Measurements from ENCODE around the gene IFT88.

IFT88 gene

GRCh38 chr13:20720499-20720898, 153.5 kb downstream of the IFT88 start:
- in situ Hi-C loops (cut with HindIII; ENCODE audit: low pct_ligation_motif_present, low pct_unique_long_range_greater_than_20kb, low sequenced_read_pairs): no loop called here
- no peak for DNase-seq

DNA sequence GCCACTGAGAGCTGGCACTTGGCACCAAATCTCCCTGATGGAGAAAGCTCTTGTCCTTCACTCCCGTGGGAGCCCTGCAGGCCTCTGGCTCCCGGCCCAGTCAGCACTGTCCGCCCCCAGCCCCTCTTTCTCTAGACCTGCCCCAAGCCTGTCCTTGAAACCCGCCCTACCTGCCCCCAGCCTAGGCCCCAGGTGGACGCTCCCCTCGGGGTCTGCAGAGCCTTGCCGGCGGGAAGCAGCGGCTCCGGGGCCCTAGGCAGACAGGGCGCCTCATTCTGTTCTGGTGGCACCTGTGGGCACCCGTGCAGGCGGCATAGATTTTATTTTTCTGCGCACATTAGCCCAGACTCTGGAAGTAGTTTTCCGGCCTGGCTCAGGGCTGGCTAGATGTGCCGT, 154.1 kb downstream of the IFT88 start:
- in situ Hi-C loops (cut with HindIII; ENCODE audit: low pct_ligation_motif_present, low pct_unique_long_range_greater_than_20kb, low sequenced_read_pairs): no loop called here
- no peak for DNase-seq

- DNase-seq: peak; percentile 59
- in situ Hi-C loops (cut with HindIII; ENCODE audit: low pct_ligation_motif_present, low pct_unique_long_range_greater_than_20kb, low sequenced_read_pairs): no loop called here
Observed at GRCh38 chr13:20721454-20722357, 154.7 kb downstream of the IFT88 start.

- in situ Hi-C loops (cut with HindIII; ENCODE audit: low pct_ligation_motif_present, low pct_unique_long_range_greater_than_20kb, low sequenced_read_pairs): no loop called here
- DNase-seq: no peak
Observed at GRCh38 chr13:20727856-20728255, 160.9 kb downstream of the IFT88 start.

DNA sequence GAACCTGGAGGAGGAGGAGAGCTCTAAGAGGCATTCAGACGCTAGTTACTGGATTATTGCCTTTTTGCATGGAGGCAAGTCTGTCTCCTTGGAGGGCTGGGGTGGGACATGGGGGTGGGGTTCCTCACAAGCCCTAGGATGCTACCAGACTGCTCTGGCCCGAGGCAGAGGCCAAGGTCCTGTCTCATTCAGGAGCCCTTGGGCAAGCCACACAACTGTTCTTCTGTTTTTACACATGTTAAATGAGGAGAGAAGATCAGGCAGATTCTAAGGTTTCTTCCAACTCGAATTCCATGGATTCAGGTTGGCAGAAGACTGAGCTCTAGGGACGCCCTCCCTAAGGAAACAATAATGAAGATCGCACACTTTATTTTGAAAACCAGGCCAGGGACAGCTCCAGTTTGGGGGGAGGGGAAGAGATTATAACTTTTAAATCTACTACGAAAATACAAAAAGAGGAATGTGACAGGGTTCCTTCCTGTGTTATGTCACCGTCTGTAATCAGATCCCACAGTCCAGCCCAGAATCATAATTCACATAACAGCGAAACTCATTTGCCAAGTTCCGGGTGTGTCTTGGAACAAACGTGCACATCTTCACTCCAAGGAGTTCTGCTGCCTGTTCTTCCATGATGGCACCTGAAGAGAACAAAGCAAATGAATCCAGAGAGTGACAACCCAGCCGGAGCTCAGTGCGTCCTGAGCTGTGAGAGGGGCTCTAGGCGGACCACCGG, 161.8 kb downstream of the IFT88 start:
- no peak for DNase-seq
- in situ Hi-C loops (cut with HindIII; ENCODE audit: low pct_ligation_motif_present, low pct_unique_long_range_greater_than_20kb, low sequenced_read_pairs): no loop called here

DNA sequence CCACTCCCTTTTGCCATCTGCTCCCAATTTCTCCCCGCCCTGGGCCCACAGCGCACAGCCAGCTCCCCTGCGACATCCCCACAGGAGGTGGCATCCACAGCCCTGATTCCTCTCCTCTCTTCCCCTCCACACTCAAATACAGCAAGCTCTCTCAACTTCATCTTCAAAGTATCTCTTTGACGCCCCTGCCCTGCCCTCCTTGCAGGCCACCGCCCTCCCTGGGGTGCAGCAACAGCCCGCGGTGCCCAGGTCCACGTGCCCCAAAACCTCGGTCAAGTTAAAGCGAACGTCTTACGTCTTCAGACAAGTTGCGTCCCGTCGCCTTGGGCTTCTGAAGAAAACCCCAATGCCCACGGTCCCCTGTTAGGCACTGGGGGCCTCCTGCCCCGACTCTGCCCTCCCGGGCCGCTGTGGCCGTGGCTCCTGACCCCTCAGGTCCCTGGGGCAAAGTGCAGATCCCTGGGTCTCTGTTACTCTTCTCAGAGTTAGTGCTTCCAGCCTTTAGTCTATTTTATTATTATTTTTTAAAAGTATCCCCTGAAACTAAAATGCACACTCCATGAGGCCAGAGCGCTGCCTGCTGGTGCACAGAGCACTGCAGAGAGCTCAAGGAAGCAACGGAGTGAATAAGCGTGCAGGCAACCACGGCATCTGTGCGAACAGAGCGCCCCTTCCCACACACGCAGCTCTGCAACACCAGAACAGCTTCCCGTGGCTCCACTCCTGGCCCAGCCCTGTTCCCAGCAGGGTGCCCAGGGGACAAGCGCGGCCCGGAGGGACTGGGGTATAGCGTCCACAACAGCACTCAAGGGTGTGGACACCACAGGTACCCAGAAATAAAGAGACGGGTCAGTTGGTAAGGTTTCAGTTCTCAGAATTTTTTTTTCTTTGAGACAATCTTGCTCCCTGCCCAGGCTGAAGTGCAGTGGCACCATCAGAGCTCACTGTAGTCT, 163.0 kb downstream of the IFT88 start:
- in situ Hi-C loops (cut with HindIII; ENCODE audit: low pct_ligation_motif_present, low pct_unique_long_range_greater_than_20kb, low sequenced_read_pairs): no loop called here
- DNase-seq: no peak

- in situ Hi-C loops (cut with HindIII; ENCODE audit: low pct_ligation_motif_present, low pct_unique_long_range_greater_than_20kb, low sequenced_read_pairs): no loop called here
- no peak for DNase-seq
Observed at GRCh38 chr13:20738616-20739015, 171.7 kb downstream of the IFT88 start.

DNA sequence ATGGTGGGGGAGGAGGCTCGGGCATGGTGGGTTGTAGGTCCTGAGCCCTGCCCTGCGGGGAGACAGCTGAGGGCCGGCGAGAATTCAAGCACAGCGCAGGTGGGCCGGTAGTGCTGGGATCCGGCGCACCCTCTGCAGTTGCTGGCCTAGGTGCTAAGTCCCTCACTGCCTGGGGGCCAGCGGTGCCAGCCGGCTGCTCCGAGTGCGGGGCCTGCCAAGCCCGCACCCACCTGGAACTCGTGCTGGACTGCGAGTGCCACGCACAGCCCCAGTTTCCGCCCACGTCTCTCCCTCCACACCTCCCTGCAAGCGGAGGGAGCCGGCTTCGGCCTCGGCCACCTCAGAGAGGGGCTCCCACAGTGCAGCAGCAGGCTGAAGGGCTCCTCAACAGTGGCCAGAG, 173.1 kb downstream of the IFT88 start:
- no peak for DNase-seq
- in situ Hi-C loops (cut with HindIII; ENCODE audit: low pct_ligation_motif_present, low pct_unique_long_range_greater_than_20kb, low sequenced_read_pairs): no loop called here
